SIG-M5 (cell line): ENCODE data around the gene DPP7.
"Not testable (repeated sequence)": the region's sequence is repeated elsewhere in the genome, so short reads cannot be mapped to it uniquely, and the experiment has no call there.

Experiments
- DNase-seq: peaks from one replicate; lab custom pipeline; 2025; lab: John Stamatoyannopoulos, UW

The DPP7 gene

GRCh38 chr9:137129456-137130175 is 15.1 kb upstream of the DPP7 start:
- DNase-seq: peak; percentile 40

DNA sequence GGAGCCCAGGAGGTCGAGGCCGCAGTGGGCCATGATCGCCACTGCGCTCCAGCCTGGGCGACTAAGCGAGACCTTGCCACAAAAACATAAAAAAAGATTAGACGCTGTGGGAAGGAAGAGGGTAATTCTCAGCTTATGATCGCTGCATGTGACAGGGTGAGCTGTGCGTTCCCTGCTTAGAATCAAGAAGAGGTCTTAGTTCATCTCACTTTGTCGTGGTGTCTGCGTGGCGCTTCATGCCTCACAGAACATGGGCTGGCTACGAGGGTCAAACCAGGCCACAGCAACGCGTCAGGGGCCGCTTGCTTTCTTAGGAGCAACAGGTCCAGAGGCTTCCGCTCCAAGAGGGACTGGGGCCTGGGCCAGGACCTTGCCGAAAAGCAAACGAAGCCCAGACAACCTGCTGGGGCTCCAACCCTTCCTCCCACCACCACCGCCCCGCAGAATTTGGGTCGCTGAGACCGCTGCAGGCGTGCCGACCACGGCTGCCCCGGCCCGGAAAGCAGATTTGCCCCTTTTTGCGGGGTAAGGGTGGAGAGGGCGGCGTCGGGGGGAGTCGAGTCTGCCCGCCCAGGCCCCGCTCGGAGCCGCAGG is 14.4 kb upstream of the DPP7 start:
- no peak for DNase-seq

DNA sequence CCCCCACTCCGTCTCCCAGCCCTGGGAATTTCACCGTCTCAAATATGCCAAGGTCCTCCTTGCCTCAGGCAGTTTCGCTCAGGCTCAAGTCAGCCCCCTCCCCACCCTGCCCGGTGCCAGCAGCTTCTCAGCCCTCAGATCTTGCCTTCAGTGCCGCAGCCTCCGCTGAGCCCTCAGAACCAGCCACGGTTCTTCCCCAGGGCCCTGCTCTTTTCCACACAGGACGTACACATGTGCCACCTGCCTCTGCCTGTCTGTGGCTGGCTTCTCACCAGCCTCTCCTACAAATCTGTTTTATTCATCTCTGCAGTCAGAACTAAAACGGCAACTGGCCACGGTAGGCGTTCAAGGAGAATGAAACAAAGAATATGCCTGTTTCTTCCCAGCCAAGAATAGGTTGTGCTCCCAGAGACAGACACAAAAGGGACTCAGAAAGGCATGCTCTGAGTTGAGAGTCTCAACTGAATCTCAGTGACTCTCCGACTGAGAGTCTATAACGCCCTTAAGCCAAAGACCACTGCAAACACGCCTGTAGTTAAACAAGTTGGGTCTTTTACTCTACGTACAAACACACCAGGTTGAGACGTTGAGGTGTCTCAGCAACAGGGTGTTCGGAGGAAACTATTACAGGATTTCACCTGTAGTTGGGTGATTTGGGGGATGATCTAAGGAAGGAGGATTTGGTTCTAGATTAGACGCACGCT is 13.8 kb upstream of the DPP7 start:
- no peak for DNase-seq

DNA sequence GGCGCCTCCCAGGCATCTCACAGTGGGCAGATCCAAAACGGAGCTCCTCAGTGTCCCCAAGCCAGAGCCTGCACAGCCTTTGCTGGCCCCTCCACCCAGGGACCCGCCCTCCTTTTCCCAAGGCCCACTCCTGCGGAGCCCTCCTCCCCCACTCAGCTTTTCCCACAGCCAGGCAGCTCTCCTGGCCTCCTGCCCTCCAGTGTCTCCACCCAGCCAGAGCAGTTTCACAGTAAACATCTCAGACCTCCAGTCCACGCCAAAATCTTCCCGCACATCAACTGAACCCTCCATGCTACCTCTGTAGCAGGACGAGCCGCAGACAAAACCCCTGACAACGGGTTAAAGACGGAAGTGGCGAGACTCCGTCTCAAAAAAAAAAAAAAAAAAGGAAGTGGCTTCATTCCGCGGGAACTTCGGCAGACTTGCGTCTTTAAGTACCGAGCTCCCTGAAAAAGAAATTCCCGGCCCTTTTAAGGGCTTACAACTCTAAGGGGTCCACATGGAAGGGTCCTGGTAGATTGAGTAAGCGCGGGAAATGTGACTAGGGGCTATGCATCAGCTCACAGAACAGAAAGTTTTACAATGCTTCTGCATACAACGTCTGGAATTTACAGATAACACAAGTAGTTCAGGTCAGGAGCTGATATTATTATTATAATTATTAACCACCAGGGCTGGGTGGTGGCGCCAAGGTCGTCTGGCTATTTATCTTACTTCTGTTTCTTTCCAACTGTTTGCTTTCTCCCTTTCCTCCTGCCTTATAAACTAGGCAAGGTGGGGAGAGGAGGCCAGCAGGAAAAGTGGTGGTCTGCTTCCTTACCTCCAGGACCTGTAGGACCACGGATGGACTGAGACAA is 13.0 kb upstream of the DPP7 start:
- DNase-seq: no peak

DNA sequence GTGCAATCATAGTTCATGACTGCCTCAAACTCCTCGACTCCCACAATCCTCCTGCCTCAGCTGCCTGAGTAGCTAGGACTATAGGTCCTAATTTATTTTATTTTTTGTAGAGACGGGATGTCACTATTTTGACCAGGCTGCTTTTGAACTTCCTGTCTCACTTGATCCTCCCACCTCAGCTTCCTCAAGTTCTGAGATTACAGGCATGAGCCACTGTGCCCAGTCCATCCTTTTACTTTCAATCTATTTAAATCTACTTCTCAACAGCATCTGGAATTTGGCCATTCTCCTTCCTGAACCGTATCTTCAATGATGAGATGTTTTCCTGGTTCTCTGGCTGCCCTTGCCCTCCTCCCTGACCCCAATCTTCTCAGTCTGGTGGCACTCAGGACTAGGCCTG is 12.3 kb upstream of the DPP7 start:
- DNase-seq: no peak

- not testable (repeated sequence) for DNase-seq
Observed at GRCh38 chr9:137123952-137124462, 9.5 kb upstream of the DPP7 start.

DNA sequence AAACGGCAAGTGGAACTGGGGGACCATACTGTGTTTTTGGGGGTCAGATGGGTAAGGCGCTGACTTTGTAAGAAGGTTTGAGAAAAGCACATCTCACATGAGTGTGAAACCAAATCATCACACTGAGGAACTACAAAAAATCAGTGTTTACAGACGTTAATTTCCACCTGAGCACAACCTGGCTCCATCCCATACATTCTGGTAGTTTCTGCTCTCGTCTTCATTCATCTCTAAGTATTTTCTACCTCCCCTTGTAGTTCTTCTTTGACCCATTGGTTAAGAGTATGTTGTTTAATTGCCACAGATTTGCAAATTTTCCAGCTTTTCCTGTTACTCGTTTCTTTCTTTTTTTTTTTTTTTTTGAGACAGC is 8.9 kb upstream of the DPP7 start:
- DNase-seq: no peak

DNA sequence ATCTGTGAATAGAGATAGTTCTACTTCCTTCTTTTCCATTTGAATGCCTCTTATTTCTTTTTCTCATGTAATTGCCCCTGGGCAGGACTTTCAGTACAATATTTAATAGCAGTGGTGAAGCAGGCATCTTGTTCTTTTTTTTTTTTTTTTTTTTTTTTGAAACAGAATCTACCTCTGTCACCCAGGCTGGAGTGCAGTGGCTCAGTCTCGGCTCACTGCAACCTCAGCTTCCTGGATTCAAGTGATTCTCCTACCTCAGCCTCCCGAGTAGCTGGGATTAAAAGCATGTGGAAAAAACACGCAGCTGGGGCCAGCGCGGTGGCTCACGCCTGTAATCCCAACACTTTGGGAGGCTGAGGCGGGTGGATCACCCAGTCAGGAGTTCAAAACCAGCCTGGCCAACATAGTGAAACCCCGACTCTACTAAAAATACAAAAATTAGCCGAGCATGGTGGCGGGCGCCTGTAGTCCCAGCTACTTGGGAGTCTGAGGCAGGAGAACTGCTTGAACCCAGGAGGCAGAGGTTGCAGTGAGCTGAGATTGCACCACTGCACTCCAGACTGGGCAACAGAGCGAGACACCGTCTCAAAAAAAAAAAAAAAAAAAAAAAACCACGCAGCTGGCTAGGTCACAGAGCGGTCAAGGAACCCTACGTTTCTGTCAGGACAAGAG is 8.4 kb upstream of the DPP7 start:
- DNase-seq: not testable (repeated sequence)

GRCh38 chr9:137121927-137122795 is 7.6 kb upstream of the DPP7 start:
- not testable (repeated sequence) for DNase-seq

DNA sequence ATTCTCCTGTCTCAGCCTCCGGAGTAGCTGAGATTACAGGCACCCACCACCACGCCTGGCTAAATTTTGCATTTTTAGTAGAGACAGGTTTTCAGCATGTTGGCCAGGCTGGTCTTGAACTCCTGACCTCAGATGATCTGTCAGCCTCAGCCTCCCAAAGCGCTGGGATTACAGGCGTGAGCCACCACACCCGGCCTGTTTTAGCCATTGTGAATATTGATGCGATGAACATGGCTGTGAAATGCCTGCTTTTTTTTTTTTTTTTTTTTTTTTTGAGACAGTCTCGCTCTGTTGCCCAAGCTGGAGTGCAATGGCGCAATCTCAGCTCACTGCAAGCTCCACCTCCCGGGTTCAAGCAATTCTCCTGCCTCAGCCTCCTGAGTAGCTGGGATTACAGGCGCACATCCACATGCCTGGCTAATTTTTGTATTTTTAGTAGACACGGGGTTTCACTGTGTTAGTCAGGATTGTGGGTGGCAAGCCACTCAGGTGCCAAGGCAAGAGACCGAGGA is 3.6 kb upstream of the DPP7 start:
- DNase-seq: not testable (repeated sequence)

- no peak for DNase-seq
Observed at GRCh38 chr9:137117269-137117731, 2.8 kb upstream of the DPP7 start.

GRCh38 chr9:137116728-137117127 is 2.2 kb upstream of the DPP7 start:
- no peak for DNase-seq

DNA sequence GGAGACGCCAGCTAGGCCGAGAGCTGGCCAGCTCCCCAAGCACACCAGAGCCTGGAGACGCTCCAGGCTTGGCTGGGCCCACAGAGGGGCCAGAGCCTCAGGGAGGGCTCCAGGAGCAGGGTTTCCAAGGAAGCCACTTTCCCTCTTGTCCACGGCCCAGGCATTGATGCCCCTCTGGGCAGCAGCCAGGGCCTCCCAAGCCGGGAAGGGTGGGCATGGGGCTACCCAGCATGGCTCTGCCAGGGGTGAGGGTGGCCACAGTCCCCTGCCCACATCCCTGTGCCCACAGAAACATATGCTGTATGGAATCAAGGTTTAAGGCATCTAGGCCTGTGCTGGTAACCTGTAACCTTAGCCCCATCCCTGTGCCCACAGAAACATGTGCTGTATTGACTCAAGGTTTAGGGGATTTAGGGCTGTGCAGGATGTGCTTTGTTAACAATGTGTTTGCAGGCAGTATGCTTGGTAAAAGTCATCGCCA is 1.5 kb upstream of the DPP7 start:
- no peak for DNase-seq

DNA sequence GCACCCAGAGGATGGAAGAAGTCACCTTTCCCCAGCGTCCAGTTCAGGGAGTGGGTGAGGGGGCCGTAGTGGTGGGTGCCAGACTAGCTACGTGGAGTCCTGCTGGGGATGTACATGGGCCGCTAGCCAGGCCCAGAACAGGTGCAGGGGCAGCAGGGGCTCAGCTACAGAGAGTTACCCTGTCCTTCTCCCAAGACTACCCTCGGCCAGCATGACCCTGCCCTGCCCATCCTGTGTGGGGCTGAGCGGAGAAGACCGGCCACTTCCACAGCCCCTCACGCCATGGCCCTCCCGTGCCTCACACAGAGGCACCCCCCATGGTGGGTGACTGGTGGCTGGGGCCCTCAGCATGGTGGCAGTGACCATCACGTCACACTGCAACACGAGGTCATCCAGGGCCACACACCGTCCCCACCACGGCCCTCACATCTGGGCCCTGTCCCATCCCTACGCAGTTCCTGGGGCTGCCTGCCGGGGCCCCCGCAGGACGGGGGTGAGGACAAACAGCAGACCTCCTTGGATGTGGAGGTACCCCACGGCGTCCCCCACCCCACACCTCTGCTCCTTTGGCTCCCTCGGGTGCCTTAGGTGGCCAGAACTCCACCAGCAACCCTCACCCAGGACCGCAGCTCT is 977 bp upstream of the DPP7 start:
- no peak for DNase-seq

DNA sequence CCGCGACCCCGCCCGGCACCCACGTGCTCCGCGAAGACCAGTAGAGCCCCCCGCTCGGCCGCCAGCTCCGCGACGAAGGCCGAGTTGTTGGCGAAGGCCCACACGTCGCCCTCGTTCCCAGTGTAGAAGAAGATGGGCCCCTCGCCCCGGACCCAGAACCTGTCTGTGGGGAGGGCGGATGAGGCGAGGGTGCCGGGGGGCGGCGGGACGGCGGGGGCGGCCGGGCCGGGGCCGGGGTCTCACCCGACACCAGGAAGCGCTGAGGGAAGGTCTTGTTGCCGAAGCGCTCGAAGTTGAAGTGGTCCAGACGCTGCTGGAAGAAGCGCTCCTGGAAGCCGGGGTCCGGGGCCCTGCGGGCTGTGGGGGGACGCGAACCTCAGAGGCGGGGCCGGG is 317 bp downstream of the DPP7 start:
- no peak for DNase-seq

- DNase-seq: no peak
Observed at GRCh38 chr9:137113385-137114159, 961 bp downstream of the DPP7 start.

DNA sequence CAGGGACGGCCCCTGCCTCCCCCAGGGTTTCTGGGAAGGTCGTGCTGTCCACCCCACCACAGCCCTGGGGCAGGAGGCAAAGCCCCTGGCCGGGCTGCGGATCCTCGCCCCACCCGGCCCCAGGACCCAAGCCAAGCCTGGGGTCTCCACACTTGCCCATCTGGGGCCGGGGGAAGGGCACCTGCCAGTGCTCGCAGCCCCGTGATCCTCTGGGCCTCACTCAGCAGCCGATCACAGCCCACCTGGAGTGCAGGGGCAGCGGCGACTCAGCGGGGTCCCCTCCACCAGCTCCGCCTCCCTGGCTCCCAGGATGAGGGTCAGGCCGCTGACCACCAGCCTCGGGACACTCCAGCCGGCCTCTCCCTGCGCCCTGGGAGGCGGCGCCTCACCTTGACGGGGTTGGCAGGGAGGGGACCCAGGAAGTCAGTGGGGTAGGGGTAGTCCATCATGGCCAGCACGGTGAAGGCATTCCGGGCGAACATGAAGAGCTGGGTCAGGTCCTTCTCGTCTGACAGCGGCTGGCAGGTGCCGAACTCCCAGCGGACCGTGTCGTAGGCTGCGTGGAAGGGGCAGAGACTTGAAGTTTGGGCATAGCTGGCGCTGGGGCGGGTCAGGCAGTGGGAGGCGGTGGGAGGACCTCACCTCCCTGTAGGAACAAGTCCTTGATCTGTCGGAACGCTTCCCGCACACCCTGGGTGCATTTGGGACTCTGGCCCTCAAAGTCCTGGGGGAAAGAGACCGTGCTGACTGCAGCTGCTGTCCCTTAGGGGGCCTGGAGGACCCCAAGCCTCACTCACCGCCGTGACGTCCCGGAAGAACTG is 1.8 kb downstream of the DPP7 start:
- DNase-seq: no peak
